VCaP (cell line): ENCODE measurements around the gene OR51G1.
"Not testable (repeated sequence)": the region's sequence is repeated elsewhere in the genome, so short reads cannot be mapped to it uniquely, and the experiment has no call there.

Source experiments
- H3K27ac ChIP-seq: fragments of 450-650 bp; 2 replicates; pipeline ENCODE4 v1.5.1; 2017
- CTCF ChIP-seq: fragments of 450-650 bp; conservative IDR thresholded peaks from 2 replicates; pipeline ENCODE4 v1.5.1; 2017; ENCODE audit warnings: mild to moderate bottlenecking, moderate library complexity

The OR51G1 gene

GRCh38 chr11:4924239-4924638 lies at the start of gene OR51G1:
Gene OR51G1 (minus strand): TSS chr11:4924339. CDS start chr11:4924339, 0 bp downstream.
- H3K27ac ChIP-seq, result no peak within 1 kb of the TSS
- TF ChIP-seq CTCF, result no peak

GRCh38 chr11:4962816-4963215 lies 38.7 kb upstream of the OR51G1 start:
- no peak for TF ChIP-seq CTCF
- no peak overlapping the region for H3K27ac ChIP-seq

GRCh38 chr11:4960877-4961276 lies 36.7 kb upstream of the OR51G1 start:
- no peak for TF ChIP-seq CTCF
- H3K27ac ChIP-seq, result no peak overlapping the region

GRCh38 chr11:4957396-4957795 lies 33.3 kb upstream of the OR51G1 start:
- no peak overlapping the region for H3K27ac ChIP-seq
- no peak for TF ChIP-seq CTCF

GRCh38 chr11:4955613-4956012 lies 31.5 kb upstream of the OR51G1 start, which contains the start of gene OR51A2:
Gene OR51A2 (minus strand): TSS chr11:4955713. CDS start chr11:4955713, 0 bp downstream.
- not testable (repeated sequence) for H3K27ac ChIP-seq

GRCh38 chr11:4947505-4947904 lies 23.4 kb upstream of the OR51G1 start, which contains the start of gene OR51A4:
Gene OR51A4 (minus strand): TSS chr11:4947605. CDS start chr11:4947100, 505 bp downstream.
- no peak for TF ChIP-seq CTCF
- no peak within 1 kb of the TSS for H3K27ac ChIP-seq

GRCh38 chr11:4936745-4937144 lies 12.6 kb upstream of the OR51G1 start:
- TF ChIP-seq CTCF, result no peak
- H3K27ac ChIP-seq, result no peak overlapping the region

- no peak overlapping the region for H3K27ac ChIP-seq
- no peak for TF ChIP-seq CTCF
Observed at GRCh38 chr11:4932751-4933150, 8.6 kb upstream of the OR51G1 start.
